OCI-LY3 (cell line): ENCODE results near the gene RNF169.
"Not testable (repeated sequence)": the region's sequence is repeated elsewhere in the genome, so short reads cannot be mapped to it uniquely, and the experiment has no call there.

Experiments
- H2AFZ ChIP-seq: fragments of 200-600, 300-600 bp; shearing (Covaris generic); 2 replicates; pipeline ENCODE4 v1.6.0; 2014; ENCODE audit warnings: antibody characterized with exemption, low read depth, low read length
- H3K27ac ChIP-seq: fragments of 200-600, 300-600 bp; sonication (generic); 2 replicates; pipeline ENCODE4 v1.5.1; 2014; ENCODE audit warnings: mild to moderate bottlenecking, low read length, moderate library complexity, mixed read lengths
- H3K27me3 ChIP-seq: fragments of 200-600, 300-600 bp; sonication (generic); 2 replicates; pipeline ENCODE4 v1.6.1; 2014; ENCODE audit warnings: low read depth, low read length, mixed read lengths
- H3K36me3 ChIP-seq: fragments of 200-600, 300-600 bp; sonication (generic); replicated peaks from 2 replicates; pipeline ENCODE3; 2014; ENCODE audit warnings: low read depth, low read length, mixed read lengths
- H3K4me1 ChIP-seq: fragments of 300-600, 200-600 bp; sonication (generic); 2 replicates; pipeline ENCODE4 v1.6.1; 2014; ENCODE audit warnings: low read length, mixed read lengths
- H3K4me2 ChIP-seq: fragments of 200-600, 300-600 bp; sonication (generic); 2 replicates; pipeline ENCODE4 v1.6.1; 2014; ENCODE audit warnings: low read length, mixed read lengths
- H3K4me3 ChIP-seq: fragments of 300-600, 200-600 bp; sonication (generic); 2 replicates; pipeline ENCODE4 v1.5.1; 2014; ENCODE audit warnings: antibody characterized with exemption, mild to moderate bottlenecking, low read length, moderate library complexity
- H3K79me2 ChIP-seq: fragments of 300-600, 200-600 bp; shearing (Covaris generic); 2 replicates; pipeline ENCODE4 v1.6.1; 2014; ENCODE audit warnings: mild to moderate bottlenecking, low read length, mixed read lengths
- H3K9ac ChIP-seq: fragments of 300-600, 200-600 bp; shearing (Covaris generic); 2 replicates; pipeline ENCODE4 v1.6.0; 2014; ENCODE audit warnings: mild to moderate bottlenecking, low read length, moderate library complexity
- H3K9me3 ChIP-seq: fragments of 200-600, 300-600 bp; shearing (Covaris generic); 2 replicates; pipeline ENCODE4 v1.6.1; 2014; ENCODE audit warnings: low read length, mixed read lengths; ENCODE audit not compliant: insufficient read depth
- H4K20me1 ChIP-seq: fragments of 200-600, 300-600 bp; sonication (generic); 2 replicates; pipeline ENCODE4 v1.6.1; 2016; ENCODE audit warnings: low read length, mixed read lengths; ENCODE audit not compliant: insufficient read depth
- CTCF ChIP-seq: fragments of 200-600, 300-600 bp; sonication (generic); IDR thresholded peaks from 2 replicates; pipeline ENCODE4 v1.5.1; 2014; ENCODE audit warnings: antibody characterized with exemption, low read length, low read depth
- EZH2phosphoT487 ChIP-seq: fragments of 200-600 bp; shearing (Covaris generic); IDR thresholded peaks from 2 replicates; pipeline ENCODE4 v1.6.1; 2018; ENCODE audit warnings: antibody characterized with exemption, mixed run types, low read depth

Gene RNF169

GRCh38 chr11:74822170-74822569 lies 73.5 kb downstream of the RNF169 start:
- Histone ChIP-seq H4K20me1 (no peaks in the 10 kb centered on the region), H3K9me3 (peaks cover 21% of the 10 kb centered on the region; the same call in 1 of the 2 replicates), H3K4me2 (no peak overlapping the region), H3K27me3 (no peaks in the 10 kb centered on the region), H2AFZ (no peak overlapping the region), H3K27ac (no peak overlapping the region), H3K4me1 (no peaks in the 10 kb centered on the region), H3K79me2 (no peaks in the 10 kb centered on the region), H3K9ac (no peak overlapping the region), H3K36me3 (peaks cover 72% of the 10 kb centered on the region), H3K4me3 (no peak overlapping the region)
- TF ChIP-seq EZH2phosphoT487 (no peak), CTCF (no peak)

GRCh38 chr11:74824285-74824982 lies 75.8 kb downstream of the RNF169 start:
- TF ChIP-seq EZH2phosphoT487 (no peak), CTCF (no peak)
- Histone ChIP-seq H3K27ac (no peak overlapping the region), H3K4me3 (no peak overlapping the region), H3K4me2 (no peak overlapping the region), H3K4me1 (no peaks in the 10 kb centered on the region), H3K27me3 (no peaks in the 10 kb centered on the region), H4K20me1 (no peaks in the 10 kb centered on the region), H3K79me2 (no peaks in the 10 kb centered on the region), H3K36me3 (peaks cover 68% of the 10 kb centered on the region), H3K9me3 (peaks cover 23% of the 10 kb centered on the region; the same call in 1 of the 2 replicates), H2AFZ (no peak overlapping the region), H3K9ac (no peak overlapping the region)

GRCh38 chr11:74825596-74825995 lies 76.9 kb downstream of the RNF169 start:
- not testable (repeated sequence) for H3K27me3 ChIP-seq, H3K27ac ChIP-seq, H2AFZ ChIP-seq, H3K4me1 ChIP-seq, H3K4me3 ChIP-seq, H3K79me2 ChIP-seq, H4K20me1 ChIP-seq, H3K4me2 ChIP-seq, H3K9ac ChIP-seq
- peaks cover 60% of the 10 kb centered on the region for H3K36me3 ChIP-seq
- peaks cover 23% of the 10 kb centered on the region; the same call in 1 of the 2 replicates for H3K9me3 ChIP-seq

- no peak overlapping the region for H3K4me3 ChIP-seq
Measured at GRCh38 chr11:74826901-74827300, 78.3 kb downstream of the RNF169 start.

More at GRCh38 chr11:74826901-74827300, 78.3 kb downstream of the RNF169 start:
- no peaks in the 10 kb centered on the region for H3K27me3 ChIP-seq
- H3K36me3 ChIP-seq: peaks cover 53% of the 10 kb centered on the region
- H3K4me2 ChIP-seq: no peak overlapping the region
- peaks cover 23% of the 10 kb centered on the region; the same call in 1 of the 2 replicates for H3K9me3 ChIP-seq
- TF ChIP-seq CTCF (no peak), EZH2phosphoT487 (no peak)
- no peak overlapping the region for H2AFZ ChIP-seq
- H3K9ac ChIP-seq: no peak overlapping the region
- no peak overlapping the region for H3K27ac ChIP-seq
- no peaks in the 10 kb centered on the region for H3K79me2 ChIP-seq
- H3K4me1 ChIP-seq: no peaks in the 10 kb centered on the region
- no peaks in the 10 kb centered on the region for H4K20me1 ChIP-seq
